Medulla oblongata (tissue), 1 donor: Measurements from ENCODE around the gene KIFAP3.
"Not testable (repeated sequence)": the region's sequence is repeated elsewhere in the genome, so short reads cannot be mapped to it uniquely, and the experiment has no call there.

ENCODE experiments used
- DNase-seq: peaks from one replicate; pipeline ENCODE4 v3.0.0-alpha.2; 2015; ENCODE audit errors: extremely low spot score

KIFAP3 gene

GRCh38 chr1:170074250-170075157 lies at the start of gene KIFAP3:
TSS of gene KIFAP3 (minus strand) at chr1:170074695. CDS start at chr1:170074467, 228 bp downstream.
- peak; percentile 98 for DNase-seq

GRCh38 chr1:170122366-170122765 lies 47.9 kb upstream of the KIFAP3 start:
- DNase-seq, result no peak

GRCh38 chr1:170114906-170115305 lies 40.4 kb upstream of the KIFAP3 start:
- no peak for DNase-seq

GRCh38 chr1:170113140-170113539 lies 38.6 kb upstream of the KIFAP3 start:
- not testable (repeated sequence) for DNase-seq

- no peak for DNase-seq
These were observed 23.0 kb upstream of the KIFAP3 start for GRCh38 chr1:170097449-170097948.

GRCh38 chr1:170096806-170097340 lies 22.4 kb upstream of the KIFAP3 start:
- no peak for DNase-seq

- no peak for DNase-seq
These were observed 21.7 kb upstream of the KIFAP3 start for GRCh38 chr1:170095976-170096748.

GRCh38 chr1:170094697-170095616 lies 20.5 kb upstream of the KIFAP3 start:
- not testable (repeated sequence) for DNase-seq

- no peak for DNase-seq
These were observed 12.0 kb upstream of the KIFAP3 start for GRCh38 chr1:170086399-170087032.

GRCh38 chr1:170085091-170085490 lies 10.6 kb upstream of the KIFAP3 start:
- DNase-seq, result no peak

GRCh38 chr1:170078610-170079189 lies 4.2 kb upstream of the KIFAP3 start:
- no peak for DNase-seq

- DNase-seq, result no peak
These were observed 3.4 kb upstream of the KIFAP3 start for GRCh38 chr1:170077926-170078325.

- DNase-seq, result not testable (repeated sequence)
These were observed 2.5 kb upstream of the KIFAP3 start for GRCh38 chr1:170076952-170077351.

- no peak for DNase-seq
These were observed 1.7 kb upstream of the KIFAP3 start for GRCh38 chr1:170076199-170076598.

- no peak for DNase-seq
These were observed 691 bp upstream of the KIFAP3 start for GRCh38 chr1:170075186-170075585.

GRCh38 chr1:170073893-170074249 lies 624 bp downstream of the KIFAP3 start:
- no peak for DNase-seq

GRCh38 chr1:170071378-170071777 lies 3.1 kb downstream of the KIFAP3 start:
- DNase-seq, result no peak

- no peak for DNase-seq
These were observed 5.6 kb downstream of the KIFAP3 start for GRCh38 chr1:170068923-170069322.

- DNase-seq, result no peak
These were observed 7.2 kb downstream of the KIFAP3 start for GRCh38 chr1:170067253-170067819.

GRCh38 chr1:170064821-170065220 lies 9.7 kb downstream of the KIFAP3 start:
- no peak for DNase-seq
